SK-N-MC (cell line): ENCODE data around the gene MACROD2.

ENCODE experiments used
- EZH2 ChIP-seq: fragments of 200-600 bp; sonication (generic); IDR thresholded peaks from one replicate; pipeline ENCODE4 v1.6.1; 2017; ENCODE audit warnings: antibody characterized with exemption
- FOXP2 ChIP-seq: optimal IDR thresholded peaks from 2 replicates; pipeline ENCODE3; 2011; ENCODE audit warnings: mild to moderate bottlenecking, moderate library complexity; ENCODE audit not compliant: insufficient read depth; ENCODE audit errors: extremely low read length, control extremely low read depth
- POLR2AphosphoS5 ChIP-seq: IDR thresholded peaks from 2 replicates; pipeline ENCODE4 v1.6.1; 2012; ENCODE audit warnings: mild to moderate bottlenecking, low read depth, low read length, borderline replicate concordance

DNA sequence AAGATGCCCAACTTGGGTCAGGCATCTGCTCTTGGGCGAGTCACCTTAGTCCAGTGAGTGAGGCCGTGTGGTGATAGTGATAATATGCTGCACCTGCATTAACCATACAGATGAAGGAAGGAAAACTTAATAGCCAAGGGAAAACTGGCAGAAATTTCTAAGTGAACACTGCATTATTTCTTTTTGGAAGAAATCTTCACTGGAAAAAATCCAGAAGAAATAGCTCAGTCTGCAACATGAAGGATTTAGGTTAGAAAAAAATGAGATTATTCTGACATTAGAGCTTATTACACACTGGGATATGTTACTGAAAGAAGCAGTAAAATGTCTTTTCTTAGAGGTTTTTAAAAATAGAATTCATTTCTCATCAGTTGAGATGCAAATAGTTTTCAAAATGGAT, 1630.7 kb downstream of the MACROD2 start:
- TF ChIP-seq POLR2AphosphoS5 (no peak), EZH2 (no peak), FOXP2 (no peak)
